GM19023 (cell line): Measurements from ENCODE around the gene PKNOX2.

Experiments
- ATAC-seq: cut with Tn5 transposase; IDR thresholded peaks from one replicate; pipeline ENCODE4 v1.9.1; 2021; ENCODE audit warnings: mild to moderate bottlenecking, moderate library complexity; ENCODE audit not compliant: unreplicated experiment

Gene PKNOX2

GRCh38 chr11:125257751-125258150, 93.2 kb downstream of the PKNOX2 start:
- ATAC-seq = no peak

- no peak for ATAC-seq
Measured at GRCh38 chr11:125258291-125259032, 93.9 kb downstream of the PKNOX2 start.

GRCh38 chr11:125261588-125261987, 97.0 kb downstream of the PKNOX2 start:
- no peak for ATAC-seq

GRCh38 chr11:125262194-125262829, 97.8 kb downstream of the PKNOX2 start:
- ATAC-seq = no peak

GRCh38 chr11:125262830-125263218, 98.3 kb downstream of the PKNOX2 start:
- ATAC-seq = no peak

- no peak for ATAC-seq
Measured at GRCh38 chr11:125263268-125263790, 98.8 kb downstream of the PKNOX2 start.

- no peak for ATAC-seq
Measured at GRCh38 chr11:125264100-125265022, 99.8 kb downstream of the PKNOX2 start.

- no peak for ATAC-seq
Measured at GRCh38 chr11:125267548-125267947, 103.0 kb downstream of the PKNOX2 start.

- no peak for ATAC-seq
Measured at GRCh38 chr11:125268611-125269010, 104.1 kb downstream of the PKNOX2 start.

GRCh38 chr11:125270106-125270505, 105.6 kb downstream of the PKNOX2 start:
- ATAC-seq = no peak

- no peak for ATAC-seq
Measured at GRCh38 chr11:125270711-125271110, 106.2 kb downstream of the PKNOX2 start.

- ATAC-seq = no peak
Measured at GRCh38 chr11:125271483-125272091, 107.0 kb downstream of the PKNOX2 start.

- ATAC-seq = no peak
Measured at GRCh38 chr11:125272092-125272491, 107.5 kb downstream of the PKNOX2 start.

GRCh38 chr11:125272821-125273220, 108.3 kb downstream of the PKNOX2 start:
- no peak for ATAC-seq

- ATAC-seq = no peak
Measured at GRCh38 chr11:125273519-125274000, 109.0 kb downstream of the PKNOX2 start.

GRCh38 chr11:125274309-125274708, 109.8 kb downstream of the PKNOX2 start:
- ATAC-seq = no peak

- no peak for ATAC-seq
Measured at GRCh38 chr11:125274774-125275173, 110.2 kb downstream of the PKNOX2 start.

- no peak for ATAC-seq
Measured at GRCh38 chr11:125275905-125276618, 111.5 kb downstream of the PKNOX2 start.

- no peak for ATAC-seq
Measured at GRCh38 chr11:125276619-125276976, 112.0 kb downstream of the PKNOX2 start.
